BE2C (cell line): ENCODE data around the gene SDSL.

Source experiments
- DNase-seq: peaks from one replicate; pipeline ENCODE4 v3.0.0-alpha.2; 2020
- H3K27me3 ChIP-seq: fragments of 250-450 bp; sonication (Bioruptor Pico); 2 replicates; pipeline ENCODE4 v1.5.1; 2020; ENCODE audit warnings: mild to moderate bottlenecking
- H3K36me3 ChIP-seq: fragments of 250-450 bp; sonication (Bioruptor Pico); 2 replicates; pipeline ENCODE4 v1.5.1; 2020; ENCODE audit warnings: mild to moderate bottlenecking
- H3K4me1 ChIP-seq: fragments of 250-450 bp; sonication (Bioruptor Pico); 2 replicates; pipeline ENCODE4 v1.5.1; 2020
- H3K4me3 ChIP-seq: 2 replicates; pipeline ENCODE4 v1.5.1; 2011; ENCODE audit warnings: low read depth, low read length
- H3K9me3 ChIP-seq: fragments of 250-450 bp; sonication (Bioruptor Pico); 2 replicates; pipeline ENCODE4 v1.5.1; 2020
- CTCF ChIP-seq: IDR thresholded peaks from 2 replicates; pipeline ENCODE4 v1.5.1; 2012; ENCODE audit warnings: mild to moderate bottlenecking, low read depth, low read length

The SDSL gene

GRCh38 chr12:113428482-113428881 lies 6.3 kb downstream of the SDSL start:
- TF ChIP-seq CTCF, result no peak
- H3K4me3 ChIP-seq, result no peak overlapping the region
- no peaks in the 10 kb centered on the region for H3K9me3 ChIP-seq

GRCh38 chr12:113432986-113433385 lies 10.8 kb downstream of the SDSL start:
- H3K36me3 ChIP-seq, result no peaks in the 10 kb centered on the region
- no peak for TF ChIP-seq CTCF
- H3K4me3 ChIP-seq, result no peak overlapping the region
- no peak for DNase-seq
- H3K27me3 ChIP-seq, result peaks cover 2% of the 10 kb centered on the region
- no peaks in the 10 kb centered on the region for H3K4me1 ChIP-seq
- no peaks in the 10 kb centered on the region for H3K9me3 ChIP-seq

More at GRCh38 chr12:113428482-113428881, 6.3 kb downstream of the SDSL start:
- DNase-seq, result no peak
- Histone ChIP-seq H3K27me3 (no peaks in the 10 kb centered on the region; the same call in 1 of the 2 replicates), H3K4me1 (no peaks in the 10 kb centered on the region), H3K36me3 (no peaks in the 10 kb centered on the region)

GRCh38 chr12:113435367-113435766 lies 13.2 kb downstream of the SDSL start:
- Histone ChIP-seq H3K4me1 (no peaks in the 10 kb centered on the region), H3K9me3 (no peaks in the 10 kb centered on the region), H3K27me3 (peaks cover 11% of the 10 kb centered on the region), H3K36me3 (no peaks in the 10 kb centered on the region), H3K4me3 (no peak overlapping the region)
- no peak for TF ChIP-seq CTCF
- no peak for DNase-seq

GRCh38 chr12:113436586-113436985 lies 14.4 kb downstream of the SDSL start:
- DNase-seq, result no peak
- Histone ChIP-seq H3K9me3 (no peaks in the 10 kb centered on the region), H3K4me3 (no peak overlapping the region), H3K36me3 (no peaks in the 10 kb centered on the region), H3K4me1 (no peaks in the 10 kb centered on the region), H3K27me3 (peaks cover 16% of the 10 kb centered on the region)
- no peak for TF ChIP-seq CTCF

GRCh38 chr12:113436993-113437728 lies 15.0 kb downstream of the SDSL start:
- DNase-seq, result no peak
- H3K27me3 ChIP-seq, result peaks cover 18% of the 10 kb centered on the region
- TF ChIP-seq CTCF, result no peak
- no peaks in the 10 kb centered on the region for H3K9me3 ChIP-seq
- H3K4me1 ChIP-seq, result no peaks in the 10 kb centered on the region
- no peaks in the 10 kb centered on the region for H3K36me3 ChIP-seq
- H3K4me3 ChIP-seq, result no peak overlapping the region

- H3K4me3 ChIP-seq, result no peak overlapping the region
- no peak for TF ChIP-seq CTCF
- H3K4me1 ChIP-seq, result no peaks in the 10 kb centered on the region
- no peaks in the 10 kb centered on the region for H3K36me3 ChIP-seq
- H3K9me3 ChIP-seq, result no peaks in the 10 kb centered on the region
- DNase-seq, result no peak
- H3K27me3 ChIP-seq, result peaks cover 21% of the 10 kb centered on the region
Measured at GRCh38 chr12:113437729-113438100, 15.5 kb downstream of the SDSL start.
